H1 (cell line): ENCODE results near the gene XAGE5.

Experiments
- CBX5 ChIP-seq: fragments of 300-800, 300-1000 bp; sonication (generic); IDR thresholded peaks from 2 replicates; pipeline ENCODE4 v1.7.1; 2016; ENCODE audit warnings: antibody characterized with exemption, low read length, low read depth
- CHD1 ChIP-seq: IDR thresholded peaks from 2 replicates; pipeline ENCODE4 v1.6.1; 2012; ENCODE audit warnings: low read depth, low read length, improper control_type of control experiment
- CHD2 ChIP-seq: IDR thresholded peaks from 2 replicates; pipeline ENCODE4 v1.6.1; 2012; ENCODE audit warnings: low read length, improper control_type of control experiment
- EP300 ChIP-seq, 2 experiments: IDR thresholded peaks; 1 replicate in 1 of 2; 2 replicates in 1 of 2; pipeline ENCODE4 v1.6.1; 2011 to 2012; ENCODE audit warnings: low read depth in 2 of 2, low read length in 2 of 2, mild to moderate bottlenecking in 2 of 2, borderline replicate concordance in 1 of 2, inconsistent platforms in 1 of 2, moderate library complexity in 1 of 2
- EZH2 ChIP-seq: fragments of 200-600 bp; sonication (generic); IDR thresholded peaks from 2 replicates; pipeline ENCODE4 v1.7.1; 2012; ENCODE audit warnings: low read depth, mild to moderate bottlenecking, moderate library complexity, low read length, inconsistent platforms; ENCODE audit not compliant: severe bottlenecking
- MAFK ChIP-seq: IDR thresholded peaks from 2 replicates; pipeline ENCODE4 v1.6.1; 2012; ENCODE audit warnings: low read depth, mild to moderate bottlenecking, improper control_type of control experiment, low read length
- NRF1 ChIP-seq: IDR thresholded peaks from 2 replicates; pipeline ENCODE4 v1.6.1; 2011; ENCODE audit warnings: mild to moderate bottlenecking, low read depth, low read length, improper control_type of control experiment
- POLR2A ChIP-seq, 2 experiments: IDR thresholded peaks; 1 replicate in 1 of 2; 2 replicates in 1 of 2; pipeline ENCODE4 v1.6.1; 2011; ENCODE audit warnings: low read depth in 2 of 2, low read length in 2 of 2, mild to moderate bottlenecking in 2 of 2; ENCODE audit errors: control extremely low read depth in 1 of 2
- POLR2AphosphoS5 ChIP-seq: IDR thresholded peaks from 2 replicates; pipeline ENCODE4 v1.6.1; 2011; ENCODE audit warnings: low read depth, low read length
- TF ChIP-seq, protein P1 (sequence below), 3 experiments: IDR thresholded peaks; 1 replicate in 2 of 3; 2 replicates in 1 of 3; pipeline versions ENCODE4 v1.5.1 to v1.6.1; 2011; ENCODE audit warnings: low read length in 3 of 3, mild to moderate bottlenecking in 3 of 3, inconsistent platforms in 2 of 3, low read depth in 1 of 3, moderate library complexity in 1 of 3; ENCODE audit not compliant: insufficient read depth in 1 of 3; ENCODE audit errors: control extremely low read depth in 1 of 3
- TF ChIP-seq, protein P2 (sequence below): IDR thresholded peaks from 2 replicates; pipeline ENCODE4 v1.6.1; 2012; ENCODE audit warnings: inconsistent platforms

GRCh38 chrX:52865343-52865998, 54.4 kb downstream of the XAGE5 start:
- TF ChIP-seq, protein P1, sequence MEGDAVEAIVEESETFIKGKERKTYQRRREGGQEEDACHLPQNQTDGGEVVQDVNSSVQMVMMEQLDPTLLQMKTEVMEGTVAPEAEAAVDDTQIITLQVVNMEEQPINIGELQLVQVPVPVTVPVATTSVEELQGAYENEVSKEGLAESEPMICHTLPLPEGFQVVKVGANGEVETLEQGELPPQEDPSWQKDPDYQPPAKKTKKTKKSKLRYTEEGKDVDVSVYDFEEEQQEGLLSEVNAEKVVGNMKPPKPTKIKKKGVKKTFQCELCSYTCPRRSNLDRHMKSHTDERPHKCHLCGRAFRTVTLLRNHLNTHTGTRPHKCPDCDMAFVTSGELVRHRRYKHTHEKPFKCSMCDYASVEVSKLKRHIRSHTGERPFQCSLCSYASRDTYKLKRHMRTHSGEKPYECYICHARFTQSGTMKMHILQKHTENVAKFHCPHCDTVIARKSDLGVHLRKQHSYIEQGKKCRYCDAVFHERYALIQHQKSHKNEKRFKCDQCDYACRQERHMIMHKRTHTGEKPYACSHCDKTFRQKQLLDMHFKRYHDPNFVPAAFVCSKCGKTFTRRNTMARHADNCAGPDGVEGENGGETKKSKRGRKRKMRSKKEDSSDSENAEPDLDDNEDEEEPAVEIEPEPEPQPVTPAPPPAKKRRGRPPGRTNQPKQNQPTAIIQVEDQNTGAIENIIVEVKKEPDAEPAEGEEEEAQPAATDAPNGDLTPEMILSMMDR (IDR thresholded peaks at IDR 0.05; ENCODE audit: control extremely low read depth in 1 of 3, insufficient read depth in 1 of 3, low read depth in 1 of 3, low read length in 3 of 3): no peak
- no peak for TF ChIP-seq EZH2
- TF ChIP-seq, protein P2, sequence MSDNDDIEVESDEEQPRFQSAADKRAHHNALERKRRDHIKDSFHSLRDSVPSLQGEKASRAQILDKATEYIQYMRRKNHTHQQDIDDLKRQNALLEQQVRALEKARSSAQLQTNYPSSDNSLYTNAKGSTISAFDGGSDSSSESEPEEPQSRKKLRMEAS: no peak
- no peak for TF ChIP-seq NRF1
- no peak for TF ChIP-seq CHD2
- TF ChIP-seq CHD1: no peak
- TF ChIP-seq POLR2A (IDR thresholded peaks at IDR 0.05; ENCODE audit: control extremely low read depth in 1 of 2, low read depth in 2 of 2, low read length in 2 of 2): no peak
- TF ChIP-seq POLR2AphosphoS5: no peak
- TF ChIP-seq MAFK: no peak
- no peak for TF ChIP-seq CBX5
- TF ChIP-seq EP300 (IDR thresholded peaks at IDR 0.05; ENCODE audit: borderline replicate concordance in 1 of 2, low read depth in 2 of 2, low read length in 2 of 2): no peak
